Activated naive CD4-positive, alpha-beta T cell treated with anti-CD3 and anti-CD28 coated beads, Interleukin-2, amount 50 U/mL, for 72 hours (primary cell): Measurements from ENCODE around the gene ROMO1. TPM values are rescaled to one million over a fixed set of nuclear protein-coding genes. Genes with fewer than 3 reads are reported as not detected.
A peak's percentile ranks its signal among the peaks of the same experiment; 100 is the strongest.
"Not testable (repeated sequence)": the region's sequence is repeated elsewhere in the genome, so short reads cannot be mapped to it uniquely, and the experiment has no call there.

Source experiments
- ATAC-seq, 2 donors: fragments of 150-1000 bp; cut with Tn5 transposase; 2 replicates each; pipeline ENCODE4 v1.10.0; 2021; ENCODE audit warnings: mild to moderate bottlenecking in 2 of 2, moderate library complexity in 2 of 2
- DNase-seq, 2 donors: peaks; one replicate each; pipeline ENCODE4 v3.0.0; 2021 to 2022; ENCODE audit warnings: low spot score in 2 of 2
- H3K27ac Mint-ChIP-seq, 2 donors: one replicate each; pipeline ENCODE4 v1.8.0; 2022; ENCODE audit warnings: mild to moderate bottlenecking in 2 of 2, mixed read lengths in 2 of 2
- H3K36me3 Mint-ChIP-seq, 2 donors: one replicate each; pipeline ENCODE4 v1.8.0; 2022; ENCODE audit warnings: mixed read lengths in 2 of 2
- H3K9me3 Mint-ChIP-seq, 2 donors: one replicate each; pipeline ENCODE4 v1.8.0; 2022; ENCODE audit warnings: mixed read lengths in 2 of 2
- total RNA-seq, 2 donors: library from RNA; stranded (reverse); gene quantifications; one replicate each; pipeline ENCODE4 v1.2.3, GENCODE V29; 2022

ROMO1 gene
- total RNA-seq, 2 donors from 2014 or later = 111 to 120 TPM

- ATAC-seq (no peak), DNase-seq (no peak)
- peak overlapping the region in 1 of 2 donors; percentile 82 for H3K27ac Mint-ChIP-seq
- H3K9me3 Mint-ChIP-seq = no peaks in the 10 kb centered on the region
- peaks cover 5 to 48% of the 10 kb centered on the region in 2 donors for H3K36me3 Mint-ChIP-seq
Observed at GRCh38 chr20:35732644-35732982, 33.4 kb downstream of the ROMO1 start.

- H3K9me3 Mint-ChIP-seq = no peaks in the 10 kb centered on the region
- H3K27ac Mint-ChIP-seq = peak overlapping the region in 1 of 2 donors; percentile 87
- H3K36me3 Mint-ChIP-seq = peaks cover 15 to 63% of the 10 kb centered on the region in 2 donors
- ATAC-seq = no peak
- DNase-seq = no peak
Observed at GRCh38 chr20:35734374-35734773, 35.2 kb downstream of the ROMO1 start.

GRCh38 chr20:35734777-35735649, 35.8 kb downstream of the ROMO1 start:
- peaks cover 22 to 66% of the 10 kb centered on the region in 2 donors for H3K36me3 Mint-ChIP-seq
- peak overlapping the region in 1 of 2 donors; percentile 87 for H3K27ac Mint-ChIP-seq
- no peak for ATAC-seq
- H3K9me3 Mint-ChIP-seq = no peaks in the 10 kb centered on the region
- no peak for DNase-seq

- ATAC-seq (no peak), DNase-seq (no peak)
- Mint-ChIP-seq H3K36me3 (peaks cover 29 to 71% of the 10 kb centered on the region in 2 donors), H3K27ac (peak overlapping the region in 1 of 2 donors; percentile 98), H3K9me3 (no peaks in the 10 kb centered on the region)
Observed at GRCh38 chr20:35735826-35736470, 36.7 kb downstream of the ROMO1 start.

- peaks cover 48 to 80% of the 10 kb centered on the region in 2 donors for H3K36me3 Mint-ChIP-seq
- no peak for DNase-seq
- no peaks in the 10 kb centered on the region for H3K9me3 Mint-ChIP-seq
- H3K27ac Mint-ChIP-seq = peak overlapping the region; percentile 69 to 98
- ATAC-seq = no peak
Observed at GRCh38 chr20:35737865-35738333, 38.7 kb downstream of the ROMO1 start.

- peak overlapping the region; percentile 69 to 98 for H3K27ac Mint-ChIP-seq
- H3K36me3 Mint-ChIP-seq = peaks cover 52 to 77% of the 10 kb centered on the region in 2 donors
- ATAC-seq (no peak), DNase-seq (no peak)
- H3K9me3 Mint-ChIP-seq = no peaks in the 10 kb centered on the region
Observed at GRCh38 chr20:35738410-35739179, 39.4 kb downstream of the ROMO1 start.

GRCh38 chr20:35739294-35740163, 40.3 kb downstream of the ROMO1 start:
- H3K27ac Mint-ChIP-seq = peak overlapping the region; percentile 100
- no peaks in the 10 kb centered on the region for H3K9me3 Mint-ChIP-seq
- ATAC-seq (no peak), DNase-seq (no peak)
- H3K36me3 Mint-ChIP-seq = peaks cover 52 to 67% of the 10 kb centered on the region in 2 donors

GRCh38 chr20:35741892-35742740, 42.9 kb downstream of the ROMO1 start, which contains the start of gene RBM39:
RBM39 (minus strand) TSS chr20:35742260; CDS start chr20:35740874, 1,386 bp downstream.
- Mint-ChIP-seq H3K27ac (peak within 1 kb of the TSS; percentile 100), H3K36me3 (peaks cover 47 to 52% of the 10 kb centered on the region in 2 donors), H3K9me3 (no peaks in the 10 kb centered on the region)
- DNase-seq = peak; percentile 98 to 100
- peak; percentile 88 to 91 for ATAC-seq

GRCh38 chr20:35742741-35743523, 43.7 kb downstream of the ROMO1 start:
- DNase-seq = no peak
- H3K9me3 Mint-ChIP-seq = no peaks in the 10 kb centered on the region
- peaks cover 47% of the 10 kb centered on the region in 2 donors for H3K36me3 Mint-ChIP-seq
- H3K27ac Mint-ChIP-seq = peak overlapping the region; percentile 100
- ATAC-seq = no peak

- Mint-ChIP-seq H3K27ac (peak overlapping the region; percentile 100), H3K9me3 (no peaks in the 10 kb centered on the region), H3K36me3 (peaks cover 39 to 40% of the 10 kb centered on the region in 2 donors)
- DNase-seq (no peak), ATAC-seq (peak in 1 of 2 donors; percentile 5)
Observed at GRCh38 chr20:35743693-35744491, 44.7 kb downstream of the ROMO1 start.

GRCh38 chr20:35744492-35744841, 45.3 kb downstream of the ROMO1 start:
- H3K36me3 Mint-ChIP-seq = peaks cover 35 to 36% of the 10 kb centered on the region in 2 donors
- H3K27ac Mint-ChIP-seq = peak overlapping the region; percentile 100
- not testable (repeated sequence) for DNase-seq, H3K9me3 Mint-ChIP-seq, ATAC-seq
